ENCODE data around the gene FAM184A. TPM values are rescaled to one million over a fixed set of nuclear protein-coding genes. Genes with fewer than 3 reads are reported as not detected.
A peak's percentile ranks its signal among the peaks of the same experiment; 100 is the strongest.

FAM184A gene
- total and polyA plus RNA-seq, 2 donors (not counting 3 experiments of a cell fraction or from before 2014, with no cell fraction given): 0.04 to 0.84 TPM

DNA sequence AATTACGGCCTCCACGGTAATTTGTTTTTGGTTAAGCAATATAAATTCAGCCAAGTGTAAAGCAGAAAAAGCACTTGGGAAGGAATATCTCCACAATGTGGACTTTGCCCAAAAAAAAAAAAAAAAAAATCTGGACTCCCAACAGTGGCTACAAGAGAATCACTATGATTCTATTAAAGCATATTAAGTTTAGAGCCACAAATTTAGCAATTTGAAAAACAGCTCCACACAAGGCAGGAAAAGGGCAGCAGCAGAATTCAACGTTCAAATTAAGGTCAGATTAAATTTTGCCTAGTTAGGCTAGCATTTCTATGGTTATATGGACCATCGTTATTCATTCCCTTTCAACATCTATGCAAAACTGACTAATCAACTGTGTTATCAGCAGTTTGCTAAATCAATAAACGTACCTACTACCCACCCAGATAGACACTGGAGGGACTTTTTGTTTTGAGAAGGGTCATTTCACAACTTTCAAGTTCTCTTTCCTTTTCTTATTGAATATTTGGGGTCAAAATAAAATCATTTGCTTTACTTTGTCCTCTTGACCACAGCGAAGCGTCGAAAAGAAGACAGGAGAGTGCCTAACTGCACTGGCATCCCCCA is 144.5 kb downstream of the FAM184A start:
- peak overlapping the region; percentile 99 for H3K4me2 ChIP-seq (ENCODE audit: insufficient read depth, low read length)
- no TSS peak for BruUV-seq (replicated peaks)
- no peak overlapping the region for H3K27ac ChIP-seq (ENCODE audit: insufficient read depth, low read depth, low read length)
- CTCF ChIA-PET: interaction anchor here (1.2 to 1.7 kb wide), 3 partner anchors 13 to 177 kb away, joined by 3 to 7 read pairs (median 4); no protein-coding TSS in a partner anchor
- intact Hi-C loops (cut with micrococcal nuclease): loop anchor here (10.0 kb wide), 1 partner anchor 411 kb away; the partner anchor contains the start of gene MAN1A1
- no peak overlapping the region for H3K9ac ChIP-seq (replicated peaks; ENCODE audit: extremely low read depth, insufficient read depth, low read length)
- H3K9me3 ChIP-seq (replicated peaks; ENCODE audit: control insufficient read depth, insufficient read depth, low read length): no peaks in the 10 kb centered on the region
- H3K9me1 ChIP-seq (replicated peaks; ENCODE audit: control insufficient read depth, extremely low read depth, insufficient read depth, low read length): no peaks in the 10 kb centered on the region
- peak overlapping the region; percentile 44 for H2AFZ ChIP-seq (ENCODE audit: low read depth, low read length)
- TF ChIP-seq CTCF (IDR thresholded peaks at IDR 0.05; ENCODE audit: extremely low read depth in 1 of 2, insufficient read depth in 1 of 2, low read depth in 1 of 2, low read length in 2 of 2) (no peak), JUN (IDR thresholded peaks at IDR 0.05; ENCODE audit: borderline replicate concordance, insufficient read depth, insufficient read length, low read depth) (no peak), POLR2AphosphoS5 (IDR thresholded peaks at IDR 0.05; ENCODE audit: insufficient read depth, low read depth, low read length) (no peak)
- no peaks in the 10 kb centered on the region for H3K27me3 ChIP-seq (ENCODE audit: control insufficient read depth in 2 of 2, insufficient read depth in 2 of 2, low read length in 2 of 2)
- POLR2A ChIA-PET: interaction anchor here (0.7 to 1.7 kb wide), 2 partner anchors 11 to 39 kb away, joined by 4 to 8 read pairs; no protein-coding TSS in a partner anchor
- peaks cover 0 to 2% of the 10 kb centered on the region in 2 experiments for H3K36me3 ChIP-seq (ENCODE audit: control insufficient read depth in 2 of 2, extremely low read depth in 1 of 2, insufficient read depth in 2 of 2, low read length in 2 of 2)
- peak overlapping the region; percentile 79 to 92 (median 80) for H3K4me3 ChIP-seq (replicated peaks in 1 of 3; ENCODE audit: insufficient read depth in 1 of 3, low read depth in 1 of 3, low read length in 3 of 3)
- DNase-seq (ENCODE audit: low read depth, low spot score) (no peak), FAIRE-seq (no peak)
- no peaks in the 10 kb centered on the region for H4K20me1 ChIP-seq (replicated peaks; ENCODE audit: control insufficient read depth, extremely low read depth, insufficient read depth, low read length)
- dilution Hi-C loops (cut with MboI; ENCODE audit: extremely low pct_ligation_motif_present, low sequenced_read_pairs): no loop called here
- H3K4me1 ChIP-seq (ENCODE audit: control insufficient read depth, extremely low read depth, insufficient read depth, low read length): peaks cover 10% of the 10 kb centered on the region
- no peaks in the 10 kb centered on the region for H3K79me2 ChIP-seq (ENCODE audit: control insufficient read depth, insufficient read depth, low read length)

- TF ChIP-seq CTCF (IDR thresholded peaks at IDR 0.05; ENCODE audit: extremely low read depth in 1 of 2, insufficient read depth in 1 of 2, low read depth in 1 of 2, low read length in 2 of 2) (no peak), GATA2 (IDR thresholded peaks at IDR 0.05; ENCODE audit: insufficient read depth, insufficient read length, low read depth, low read length) (no peak), MYC (IDR thresholded peaks at IDR 0.05; ENCODE audit: low read depth, low read length) (no peak), POLR2A (IDR thresholded peaks at IDR 0.05; ENCODE audit: low read depth, low read length) (no peak), FOS (IDR thresholded peaks at IDR 0.05; ENCODE audit: borderline replicate concordance, insufficient read depth, low read length) (no peak), JUN (IDR thresholded peaks at IDR 0.05; ENCODE audit: borderline replicate concordance, insufficient read depth, insufficient read length, low read depth) (no peak), POLR2AphosphoS5 (IDR thresholded peaks at IDR 0.05; ENCODE audit: insufficient read depth, low read depth, low read length) (no peak), EZH2 (IDR thresholded peaks at IDR 0.05; ENCODE audit: borderline replicate concordance, low read depth, low read length, severe bottlenecking) (no peak)
- TF ChIP-seq, protein P1, sequence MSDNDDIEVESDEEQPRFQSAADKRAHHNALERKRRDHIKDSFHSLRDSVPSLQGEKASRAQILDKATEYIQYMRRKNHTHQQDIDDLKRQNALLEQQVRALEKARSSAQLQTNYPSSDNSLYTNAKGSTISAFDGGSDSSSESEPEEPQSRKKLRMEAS (IDR thresholded peaks at IDR 0.05; ENCODE audit: insufficient read depth, insufficient read length): no peak
- intact Hi-C loops (cut with micrococcal nuclease) (loop anchor here (10.0 kb wide), 1 partner anchor 412 kb away; the partner anchor contains the start of gene MAN1A1), dilution Hi-C loops (cut with MboI; ENCODE audit: extremely low pct_ligation_motif_present, low sequenced_read_pairs) (no loop called here)
- H3K9me1 ChIP-seq (replicated peaks; ENCODE audit: control insufficient read depth, extremely low read depth, insufficient read depth, low read length): no peaks in the 10 kb centered on the region
- H2AFZ ChIP-seq (ENCODE audit: low read depth, low read length): no peak overlapping the region
- H4K20me1 ChIP-seq (replicated peaks; ENCODE audit: control insufficient read depth, extremely low read depth, insufficient read depth, low read length): no peaks in the 10 kb centered on the region
- no peaks in the 10 kb centered on the region for H3K79me2 ChIP-seq (ENCODE audit: control insufficient read depth, insufficient read depth, low read length)
- DNase-seq (ENCODE audit: low read depth, low spot score) (no peak), FAIRE-seq (no peak)
- H3K27ac ChIP-seq (ENCODE audit: insufficient read depth, low read depth, low read length): no peak overlapping the region
- no peak overlapping the region for H3K4me3 ChIP-seq (replicated peaks in 1 of 3; ENCODE audit: insufficient read depth in 1 of 3, low read depth in 1 of 3, low read length in 3 of 3)
- peaks cover 0 to 2% of the 10 kb centered on the region in 2 experiments for H3K36me3 ChIP-seq (ENCODE audit: control insufficient read depth in 2 of 2, extremely low read depth in 1 of 2, insufficient read depth in 2 of 2, low read length in 2 of 2)
- peaks cover 10% of the 10 kb centered on the region for H3K4me1 ChIP-seq (ENCODE audit: control insufficient read depth, extremely low read depth, insufficient read depth, low read length)
- no peaks in the 10 kb centered on the region for H3K27me3 ChIP-seq (ENCODE audit: control insufficient read depth in 2 of 2, insufficient read depth in 2 of 2, low read length in 2 of 2)
- CTCF ChIA-PET: no interaction called here
- POLR2A ChIA-PET: no interaction called here
- H3K9ac ChIP-seq (replicated peaks; ENCODE audit: extremely low read depth, insufficient read depth, low read length): no peak overlapping the region
- no peaks in the 10 kb centered on the region for H3K9me3 ChIP-seq (replicated peaks; ENCODE audit: control insufficient read depth, insufficient read depth, low read length)
- no TSS peak for BruUV-seq (replicated peaks)
- no peak overlapping the region for H3K4me2 ChIP-seq (ENCODE audit: insufficient read depth, low read length)
Measured at GRCh38 chr6:118932421-118932820, 146.0 kb downstream of the FAM184A start.

All from endothelial cell of umbilical vein (primary cell).